ENCODE measurements around the gene ZEB2. TPM values are rescaled to one million over a fixed set of nuclear protein-coding genes. Genes with fewer than 3 reads are reported as not detected.

The ZEB2 gene
- total RNA-seq, 1 donor from 2014 or later = 8.5 TPM

DNA sequence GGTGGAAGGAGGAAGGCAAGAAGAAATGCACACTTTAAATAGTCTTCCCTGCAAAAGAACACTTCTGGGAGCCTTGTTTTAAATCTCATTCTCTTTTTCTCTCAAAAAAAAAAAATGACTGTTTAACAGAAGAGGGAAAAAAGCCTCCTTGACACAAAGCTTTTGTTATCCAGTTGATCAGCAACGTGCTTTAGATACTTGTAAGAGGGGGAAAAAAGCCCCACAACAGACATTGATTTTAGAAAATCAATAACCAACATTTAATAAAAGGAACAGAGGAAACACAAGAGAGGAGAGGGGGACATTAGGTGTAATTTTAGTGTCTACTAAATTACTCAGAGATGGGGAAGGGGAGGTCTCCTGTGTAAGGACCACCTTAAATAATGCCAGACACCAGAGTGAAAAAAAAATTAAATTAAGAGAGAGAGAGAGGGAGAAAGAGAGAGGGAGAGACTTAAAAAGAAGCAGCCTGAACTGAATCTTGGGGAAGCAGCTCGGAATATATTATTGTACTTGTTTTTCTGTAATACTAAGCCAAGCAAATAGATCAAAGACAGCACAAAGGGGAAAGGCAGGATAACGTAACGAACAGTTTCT is 4.7 kb downstream of the ZEB2 start:
- intact Hi-C loops (cut with micrococcal nuclease) = loop anchor here (5.0 to 10.0 kb wide), 6 partner anchors 353 to 1483 kb away; no protein-coding TSS in a partner anchor

DNA sequence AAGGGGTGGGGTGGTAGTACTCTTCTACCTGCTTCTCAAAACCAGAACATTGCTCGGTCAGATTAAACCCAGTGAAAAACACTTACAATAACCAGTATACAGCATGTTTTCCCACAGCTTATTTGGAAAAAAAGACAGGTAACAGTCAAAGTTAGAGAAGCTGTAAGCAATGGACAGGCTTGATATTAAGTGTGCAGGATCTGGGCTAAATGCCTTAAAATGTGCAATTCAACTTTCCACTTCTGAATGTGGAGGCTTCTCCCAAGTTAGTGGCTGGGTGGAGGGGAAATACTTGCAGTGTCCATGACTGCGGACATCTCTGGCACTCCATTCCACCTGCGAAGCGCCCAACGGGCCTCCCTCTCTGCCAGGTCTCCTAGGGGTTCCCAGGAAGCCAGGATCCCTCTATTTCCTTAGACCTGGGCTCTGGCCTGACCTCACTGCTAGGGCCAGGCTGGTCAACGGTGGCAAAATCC is 5.3 kb downstream of the ZEB2 start:
- intact Hi-C loops (cut with micrococcal nuclease) = loop anchor here (5.0 to 10.0 kb wide), 6 partner anchors 352 to 1482 kb away; no protein-coding TSS in a partner anchor

DNA sequence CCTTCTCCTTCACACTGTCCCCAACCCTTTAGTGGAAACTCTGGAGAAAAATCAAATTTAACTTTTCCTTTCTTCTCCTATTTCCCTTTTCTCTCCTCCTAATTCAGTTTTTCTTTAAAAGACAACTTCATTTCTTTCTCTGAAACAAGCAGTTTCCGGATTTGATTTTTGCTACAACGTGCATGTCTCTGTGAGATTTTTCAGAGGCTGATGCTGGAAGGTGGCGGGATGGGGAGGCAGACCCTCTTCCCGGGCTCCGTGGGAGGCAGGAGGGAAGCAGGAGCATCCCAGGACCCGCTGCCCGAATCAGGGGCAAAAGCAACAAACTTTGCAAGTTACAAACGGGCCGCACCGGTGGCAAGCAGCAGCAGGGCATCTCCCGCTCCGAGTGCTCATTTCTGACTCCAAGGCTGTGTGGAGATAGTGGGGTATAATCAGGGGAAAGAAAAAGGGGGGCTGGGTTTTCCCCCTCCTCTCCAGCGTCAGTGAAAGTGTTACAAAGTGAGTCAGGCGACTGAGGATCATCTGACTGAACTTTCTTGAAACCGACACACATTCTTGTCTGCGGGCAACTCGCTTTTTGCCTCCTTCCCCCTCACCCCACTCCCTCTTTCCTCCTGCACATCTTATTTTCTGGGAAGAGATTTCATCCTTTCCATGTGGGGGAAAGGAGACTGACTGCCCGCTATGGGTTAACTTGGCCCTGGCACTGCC is 6.4 kb downstream of the ZEB2 start:
- intact Hi-C loops (cut with micrococcal nuclease) = loop anchor here (10.0 kb wide), 1 partner anchor 579 kb away; no protein-coding TSS in a partner anchor

DNA sequence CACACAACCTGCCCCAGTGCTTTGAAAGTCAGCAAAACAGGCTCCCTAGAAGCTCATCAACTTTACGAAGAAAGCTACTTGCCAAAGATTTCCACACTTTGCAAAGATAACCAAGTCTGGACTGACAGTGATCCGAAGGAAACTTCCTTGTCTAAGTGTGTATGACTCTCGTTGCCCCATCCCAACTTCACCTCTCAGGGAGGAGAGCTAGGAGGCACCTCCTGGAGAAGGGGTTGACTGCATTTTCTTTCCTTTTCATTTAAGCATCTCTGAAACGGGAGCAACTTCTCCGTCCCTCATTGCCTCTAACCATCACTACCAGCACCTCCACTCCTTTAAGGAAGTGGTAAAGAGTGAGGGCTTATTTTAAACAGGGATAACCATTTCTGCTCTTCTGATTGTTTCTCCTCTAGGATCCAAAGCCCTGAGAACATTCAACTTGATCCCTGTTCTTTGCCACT is 7.0 kb downstream of the ZEB2 start:
- intact Hi-C loops (cut with micrococcal nuclease) = loop anchor here (10.0 kb wide), 1 partner anchor 578 kb away; no protein-coding TSS in a partner anchor

DNA sequence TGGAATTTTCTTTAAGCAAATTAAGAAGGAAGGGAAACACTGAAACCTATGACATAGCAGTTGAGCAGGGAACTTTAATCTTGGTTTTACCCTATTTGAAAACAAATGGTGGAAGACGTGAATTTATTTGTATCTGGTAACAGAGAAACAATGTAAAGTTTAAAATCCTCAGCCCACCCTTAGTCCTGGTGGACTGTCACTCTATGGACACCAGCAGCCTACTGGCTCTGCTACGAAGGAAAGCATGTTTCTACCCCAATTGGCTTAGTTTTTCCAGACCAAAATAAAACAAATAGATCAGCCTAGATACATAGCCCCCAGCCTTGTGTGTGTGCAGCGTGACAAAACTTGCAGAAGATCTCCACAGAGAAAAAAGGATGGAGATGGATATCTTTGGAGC is 7.4 kb downstream of the ZEB2 start:
- intact Hi-C loops (cut with micrococcal nuclease) = loop anchor here (10.0 kb wide), 1 partner anchor 578 kb away; no protein-coding TSS in a partner anchor

DNA sequence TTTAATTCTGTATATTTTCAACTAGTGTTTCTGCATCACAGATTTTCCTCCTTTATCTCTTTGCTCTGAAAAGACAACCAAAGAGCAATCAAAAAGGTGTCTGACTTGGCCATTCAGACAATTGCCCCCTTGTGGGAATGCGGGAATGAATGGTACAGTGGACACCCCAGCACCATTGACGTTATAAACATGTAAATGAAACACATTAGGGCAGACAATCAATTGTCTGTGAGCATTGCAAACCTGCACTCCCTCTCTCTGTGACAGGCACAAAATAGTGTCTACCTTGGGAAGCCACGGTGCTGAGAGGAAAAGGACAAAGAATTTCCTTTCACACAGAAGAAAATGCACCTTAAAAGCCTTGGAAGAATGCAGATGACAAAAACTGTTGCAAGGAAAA is 8.0 kb downstream of the ZEB2 start:
- intact Hi-C loops (cut with micrococcal nuclease) = loop anchor here (10.0 kb wide), 1 partner anchor 577 kb away; no protein-coding TSS in a partner anchor

DNA sequence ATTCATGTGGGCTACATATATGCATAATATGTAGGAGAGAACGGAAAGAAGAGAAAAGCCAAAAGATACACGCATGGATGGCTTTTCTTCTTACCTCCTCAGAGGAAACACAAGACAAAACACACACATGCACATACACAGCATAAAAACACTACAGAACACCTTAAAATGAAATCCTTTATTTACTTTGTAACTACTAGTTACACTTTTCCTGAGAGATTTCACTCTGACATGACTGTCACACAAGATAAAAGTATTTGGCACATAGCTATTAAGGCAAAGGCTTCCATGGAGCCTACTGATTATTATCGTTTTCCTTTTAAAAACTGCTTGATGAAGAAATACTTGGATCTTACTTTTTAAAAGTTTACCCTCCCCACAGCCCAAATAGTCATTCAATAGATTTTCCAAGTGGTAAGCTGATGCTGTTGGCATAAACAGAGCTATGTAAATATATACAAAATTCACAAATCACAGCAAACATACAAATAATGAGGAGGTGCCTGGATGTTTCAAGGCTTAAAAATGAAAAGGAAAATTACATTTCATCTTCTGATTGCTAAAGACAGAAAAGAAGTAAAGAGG is 8.6 kb downstream of the ZEB2 start:
- intact Hi-C loops (cut with micrococcal nuclease) = loop anchor here (10.0 kb wide), 1 partner anchor 577 kb away; no protein-coding TSS in a partner anchor

DNA sequence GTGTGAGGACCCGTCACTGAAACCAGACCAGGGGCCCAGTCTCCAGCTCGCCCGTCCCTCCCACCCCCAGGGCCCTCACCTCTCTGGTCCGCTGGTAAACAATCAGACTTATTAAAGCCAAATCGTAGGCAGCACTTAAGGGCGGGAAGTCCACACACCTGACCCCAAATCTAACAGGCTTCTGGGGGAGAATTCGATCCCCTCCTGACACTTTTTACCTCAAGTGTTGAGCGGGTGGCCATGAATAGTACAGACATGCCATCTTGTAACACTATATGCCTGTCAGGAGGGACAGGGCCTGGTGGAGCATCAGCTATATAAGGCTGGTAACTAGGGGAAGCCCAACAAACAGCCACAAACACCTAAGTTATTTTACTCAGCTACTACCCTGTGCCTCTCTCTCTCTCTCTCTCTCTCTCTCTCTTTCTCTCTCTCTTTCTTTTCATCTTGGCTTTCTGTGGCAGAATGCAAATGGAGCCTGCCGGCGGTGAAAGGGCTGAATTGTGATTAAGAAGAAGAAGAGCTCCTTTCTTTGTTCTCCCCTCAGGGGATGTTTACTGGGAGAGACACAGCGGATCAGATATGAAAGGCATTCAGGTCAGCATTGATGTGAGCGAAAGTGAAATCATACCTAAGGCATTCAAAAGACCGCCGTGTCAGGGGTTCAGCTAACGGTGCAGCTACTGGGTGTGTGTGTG is 9.5 kb downstream of the ZEB2 start:
- intact Hi-C loops (cut with micrococcal nuclease) = loop anchor here (10.0 kb wide), 1 partner anchor 576 kb away; no protein-coding TSS in a partner anchor

DNA sequence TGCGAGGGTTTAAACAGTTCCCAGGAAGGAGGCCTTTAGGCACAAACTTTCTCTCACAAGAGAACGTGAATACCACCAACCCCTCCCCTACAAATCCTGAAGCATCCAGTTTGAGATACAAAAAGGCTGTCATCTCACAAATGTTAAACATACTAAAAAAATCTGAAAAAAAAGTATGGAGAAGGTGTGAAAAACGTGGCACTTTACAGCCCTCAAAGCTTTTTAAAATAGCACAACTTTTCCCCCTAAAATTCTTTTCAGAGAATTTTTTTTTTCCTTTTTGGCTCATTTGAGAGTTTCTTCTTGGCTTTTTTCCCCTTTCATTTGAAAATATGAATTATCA is 10.1 kb downstream of the ZEB2 start:
- intact Hi-C loops (cut with micrococcal nuclease) = loop anchor here (10.0 kb wide), 1 partner anchor 575 kb away; no protein-coding TSS in a partner anchor

DNA sequence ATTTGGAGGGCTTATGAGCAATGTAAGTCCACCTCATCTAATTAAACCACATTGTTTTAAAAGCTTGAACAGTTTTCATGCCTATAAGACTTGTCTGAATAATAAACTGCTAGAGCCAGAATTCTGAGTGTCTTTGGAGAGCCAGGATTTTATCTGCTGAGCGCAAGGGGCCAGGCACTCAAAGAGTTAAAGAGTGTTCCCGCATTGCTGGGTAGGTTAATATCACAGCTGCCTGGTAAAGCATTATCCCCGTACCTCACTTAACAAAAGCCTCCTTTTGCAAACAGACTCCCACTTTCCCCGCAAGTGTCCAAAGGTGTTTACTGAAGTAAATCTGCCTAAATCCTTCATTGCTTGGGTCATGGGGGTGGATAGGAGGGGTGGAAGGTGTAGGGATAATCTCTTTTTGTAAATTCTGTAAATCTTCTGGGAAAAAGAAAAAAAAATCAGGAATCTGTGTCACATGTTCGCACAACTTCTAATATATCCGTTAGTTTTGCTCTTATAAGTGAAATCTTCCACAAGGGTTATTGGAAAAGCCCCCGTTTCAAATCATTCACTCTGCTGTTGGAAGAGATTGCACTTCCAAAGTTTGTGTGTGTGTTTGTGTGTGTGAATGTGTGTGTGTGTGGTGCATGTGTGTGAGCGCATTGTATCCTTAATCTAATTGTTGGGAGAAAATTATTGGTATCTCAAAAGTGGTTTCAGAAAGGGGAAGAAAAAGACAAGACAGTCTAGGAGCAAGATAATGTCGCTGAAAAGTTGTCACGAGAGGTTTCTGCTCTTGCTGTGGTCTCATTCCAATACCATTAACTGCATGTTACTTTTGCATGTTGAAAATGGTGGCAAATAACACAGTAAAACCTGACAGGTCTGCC is 10.7 kb downstream of the ZEB2 start:
- intact Hi-C loops (cut with micrococcal nuclease) = no loop called here

DNA sequence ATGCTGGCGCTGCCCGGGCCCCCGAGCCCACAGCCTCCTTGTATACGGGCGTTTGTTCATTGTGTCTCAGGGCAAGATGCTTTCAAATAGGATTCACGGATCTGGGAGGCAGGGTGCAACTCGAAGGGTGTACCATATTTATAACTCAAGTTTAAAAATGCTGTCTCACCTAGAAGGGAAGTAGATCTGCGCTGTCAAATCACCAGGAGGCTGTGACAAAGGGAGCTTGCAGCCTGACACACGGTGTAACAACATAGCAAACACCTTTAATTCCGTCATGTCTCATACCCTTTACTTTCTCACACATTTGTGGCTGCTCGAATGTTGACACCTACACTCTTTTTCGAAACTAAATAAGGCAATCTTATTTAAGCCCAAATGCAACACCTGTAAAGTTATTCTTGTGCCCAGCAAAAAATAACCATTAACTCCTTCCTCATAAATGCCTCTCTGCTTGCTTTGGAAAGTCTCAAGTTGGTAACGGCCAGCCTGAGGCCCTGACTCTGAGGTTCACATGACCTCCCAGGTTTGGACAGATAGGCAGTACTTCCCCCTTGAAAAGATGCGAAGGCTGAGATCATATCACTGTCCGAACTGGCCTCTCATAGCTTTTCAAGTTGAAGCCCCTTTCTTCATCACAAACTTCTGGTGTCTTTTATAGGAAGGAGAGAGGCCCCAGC is 11.6 kb downstream of the ZEB2 start:
- intact Hi-C loops (cut with micrococcal nuclease) = no loop called here

DNA sequence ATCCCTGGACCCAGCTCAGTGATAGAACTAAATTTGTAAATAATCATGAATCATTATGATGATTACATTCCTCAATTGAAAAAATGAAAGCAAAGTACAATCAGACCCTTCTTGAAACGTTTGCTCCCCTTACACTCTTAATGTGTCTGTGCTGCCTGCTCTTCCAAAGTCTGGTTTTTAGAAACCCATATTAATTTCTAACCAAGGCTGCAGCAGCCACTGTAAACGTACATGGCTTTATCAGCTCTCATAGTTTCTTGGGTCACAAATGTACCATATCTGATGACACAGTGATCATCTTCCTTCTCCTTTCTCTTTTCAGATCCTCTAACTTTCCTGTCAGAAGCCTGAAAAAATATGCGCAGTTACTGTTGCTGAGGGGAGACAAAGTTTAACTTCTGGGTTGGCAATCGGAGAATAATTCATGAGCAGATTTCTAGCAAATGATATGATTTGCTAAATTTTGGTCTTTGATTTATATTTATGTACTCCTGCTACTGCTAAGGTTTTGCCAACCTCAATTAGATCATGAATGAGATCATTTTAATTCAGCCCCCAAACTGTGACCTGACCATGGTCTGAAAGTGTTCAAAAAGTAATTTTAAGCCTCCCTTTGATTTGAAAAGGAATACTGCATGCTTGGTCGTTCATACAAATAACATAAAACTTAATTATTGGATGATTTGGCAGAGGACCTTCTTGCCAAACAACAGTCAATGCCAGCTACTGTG is 12.3 kb downstream of the ZEB2 start:
- intact Hi-C loops (cut with micrococcal nuclease) = no loop called here

DNA sequence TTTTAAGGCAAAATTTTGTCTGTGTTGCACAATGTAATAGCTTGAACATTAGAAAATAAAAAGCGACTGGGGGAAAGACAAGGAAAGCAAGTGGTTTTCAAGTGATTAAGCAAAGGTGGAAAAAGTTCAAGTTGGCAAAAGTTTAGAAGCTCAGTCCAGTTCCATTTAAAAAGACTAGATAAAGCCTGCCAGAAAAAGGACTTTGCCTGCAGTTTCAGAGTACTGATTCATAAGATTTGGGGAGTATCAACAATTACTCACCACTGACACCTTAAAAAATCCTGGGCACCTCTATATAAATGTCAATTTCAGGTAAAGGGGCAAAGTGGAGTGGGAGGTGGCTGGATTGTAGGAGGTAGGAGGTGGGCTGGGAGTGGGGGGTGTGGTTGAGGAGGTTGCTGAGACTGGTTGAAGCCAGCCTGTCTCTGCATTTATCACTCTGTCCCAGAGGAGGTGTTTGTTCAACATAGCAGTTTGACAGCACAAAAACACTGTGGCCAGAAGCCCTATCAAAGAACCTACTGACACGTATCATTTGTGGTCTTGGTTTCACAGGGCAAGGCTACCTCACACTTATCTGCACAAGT is 14.6 kb downstream of the ZEB2 start:
- intact Hi-C loops (cut with micrococcal nuclease) = no loop called here

DNA sequence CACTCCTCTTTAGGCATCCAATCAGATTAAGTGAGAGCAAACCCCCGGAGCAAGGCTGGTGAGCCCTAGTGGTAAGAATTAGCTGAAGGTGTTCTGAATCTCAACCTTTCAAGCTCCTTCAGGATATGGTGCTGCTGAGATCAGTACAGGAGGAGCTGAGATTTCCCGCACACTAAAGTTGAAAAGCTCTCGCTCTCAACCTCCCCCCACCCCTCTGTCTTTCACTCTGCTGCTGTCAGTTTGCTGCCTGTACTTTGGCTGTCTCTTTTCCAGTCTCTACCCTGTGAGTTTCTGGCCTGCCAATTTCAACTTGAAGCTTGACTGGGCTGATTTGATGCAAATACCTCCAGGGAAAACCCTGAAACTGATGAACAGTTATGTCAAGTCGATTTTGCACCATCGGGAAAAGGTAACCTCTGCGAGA is 15.7 kb downstream of the ZEB2 start:
- intact Hi-C loops (cut with micrococcal nuclease) = no loop called here

DNA sequence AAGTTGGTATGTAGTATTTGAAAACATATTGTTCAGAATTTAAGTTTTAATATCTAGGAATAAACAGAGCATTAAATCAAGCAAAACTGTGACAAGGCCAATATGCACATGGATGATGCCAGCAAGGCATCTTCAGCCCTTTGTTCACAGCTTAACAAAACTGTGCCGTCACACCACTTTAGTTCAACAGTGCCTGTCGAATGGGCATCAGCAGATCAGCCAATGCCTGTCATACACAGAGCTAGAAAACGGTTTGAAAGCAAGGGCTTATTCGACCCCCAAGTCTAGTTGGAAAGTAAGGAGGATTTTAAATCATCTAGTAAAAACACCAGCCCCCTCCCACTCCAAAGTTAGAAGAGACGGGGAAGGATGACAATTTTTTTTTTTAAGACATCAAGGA is 16.7 kb downstream of the ZEB2 start:
- intact Hi-C loops (cut with micrococcal nuclease) = no loop called here

DNA sequence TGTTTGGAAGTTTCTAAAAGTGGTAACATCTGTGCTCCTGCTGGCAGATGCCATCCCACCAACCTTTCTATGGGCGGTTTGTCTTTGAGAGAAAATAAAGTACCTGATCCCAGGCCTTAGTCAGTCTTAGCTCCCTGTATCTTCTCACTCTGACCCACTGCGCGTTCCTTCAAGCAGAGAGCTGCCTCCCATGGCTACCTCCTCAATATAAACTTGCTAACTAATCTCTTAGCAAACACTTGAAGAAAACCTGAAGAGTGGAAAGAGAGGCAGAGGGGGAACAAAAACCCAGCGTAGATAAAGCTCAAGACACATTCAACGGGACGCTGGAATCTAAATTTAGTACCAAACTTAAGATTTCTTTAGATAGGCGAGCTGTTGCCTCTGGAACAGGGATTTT is 17.6 kb downstream of the ZEB2 start:
- intact Hi-C loops (cut with micrococcal nuclease) = no loop called here

DNA sequence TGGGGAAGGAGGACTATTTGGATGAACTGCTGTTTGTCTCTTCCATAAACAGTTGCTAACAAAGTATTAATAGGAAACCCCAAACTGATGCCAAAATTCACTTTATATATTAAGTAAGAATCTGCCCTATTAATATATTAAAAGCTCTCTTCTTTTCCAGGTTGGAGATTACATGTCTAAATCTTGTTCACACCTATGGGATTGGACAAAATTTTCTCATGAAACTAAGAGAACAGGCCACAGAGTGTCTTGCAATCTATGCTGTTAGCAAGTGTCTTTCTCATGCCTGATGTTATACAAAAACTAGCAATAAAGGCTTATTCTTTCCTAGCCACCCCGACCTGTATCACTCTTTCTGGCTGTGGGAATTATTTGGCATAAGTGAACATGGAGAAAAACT is 18.3 kb downstream of the ZEB2 start:
- intact Hi-C loops (cut with micrococcal nuclease) = no loop called here

DNA sequence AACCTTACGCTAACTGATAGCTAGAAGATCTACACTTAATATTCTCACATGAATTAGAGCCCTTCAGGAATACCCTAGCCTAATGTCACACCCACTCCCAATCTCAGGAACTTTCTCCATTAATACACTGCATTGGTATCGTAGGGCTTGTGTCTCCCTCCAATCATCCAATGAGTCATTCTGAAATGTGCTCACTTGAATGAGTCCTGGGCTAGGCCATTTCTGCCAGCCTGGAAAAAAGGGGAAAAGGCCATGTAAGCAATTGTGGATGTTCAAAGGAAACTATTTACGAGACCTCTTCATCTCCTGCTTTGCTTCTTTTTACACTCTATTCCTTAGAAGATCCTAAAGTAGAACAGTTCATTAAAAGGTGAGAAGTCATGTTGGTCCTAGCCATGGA is 18.8 kb downstream of the ZEB2 start:
- intact Hi-C loops (cut with micrococcal nuclease) = no loop called here

DNA sequence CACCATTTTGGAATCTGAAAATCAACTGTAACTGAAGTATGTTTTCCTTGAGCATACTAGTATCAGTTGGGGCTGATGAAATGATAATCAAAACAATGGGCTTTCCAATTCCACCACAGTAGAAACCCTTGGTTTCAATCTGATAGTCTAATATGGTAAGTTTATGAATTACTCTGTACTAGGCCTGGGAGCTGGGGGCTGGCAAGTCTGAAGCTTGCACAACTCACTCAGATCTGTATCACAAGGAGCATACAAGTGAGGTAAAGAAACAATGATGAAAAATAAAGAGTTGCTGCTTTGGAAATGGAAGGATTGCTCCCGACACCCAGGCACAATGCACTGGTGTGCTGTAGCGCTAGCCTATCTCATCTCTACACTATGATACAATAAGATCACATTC is 19.4 kb downstream of the ZEB2 start:
- intact Hi-C loops (cut with micrococcal nuclease) = no loop called here
